Naive thymus-derived CD4-positive, alpha-beta T cell (primary cell): ENCODE data around the gene ITGAL. TPM values are rescaled to one million over a fixed set of nuclear protein-coding genes. Genes with fewer than 3 reads are reported as not detected.
A peak's percentile ranks its signal among the peaks of the same experiment; 100 is the strongest.
"Not testable (repeated sequence)": the region's sequence is repeated elsewhere in the genome, so short reads cannot be mapped to it uniquely, and the experiment has no call there.

Experiments used
- ATAC-seq: fragments of 150-1000 bp; cut with Tn5 transposase; 2 replicates; pipeline ENCODE4 v1.10.0; 2021; ENCODE audit warnings: mild to moderate bottlenecking, moderate library complexity
- CTCF ChIA-PET: fragments of 350-600 bp; sonication (Branson Sonifier 250); formaldehyde crosslinking; loops from one replicate; lab custom pipeline; 2021; ENCODE audit warnings: antibody characterized with exemption; lab: Charles Lee
- POLR2A ChIA-PET: fragments of 350-600 bp; sonication (Branson Sonifier 250); formaldehyde crosslinking; loops from one replicate; lab custom pipeline; 2021; ENCODE audit warnings: antibody characterized with exemption, inconsistent platforms; lab: Charles Lee
- DNase-seq, 9 donors: peaks; one replicate each; pipeline versions ENCODE4 v3.0.0 to v3.0.0-alpha.2; 2020 to 2022; ENCODE audit warnings: mixed read lengths in 1 of 9
- H3K27ac ChIP-seq: one replicate; pipeline ENCODE4 v1.7.0; 2013; ENCODE audit warnings: mild to moderate bottlenecking, low read depth, low read length, moderate library complexity
- H3K27me3 ChIP-seq, 2 donors: one replicate each; pipeline ENCODE4 v1.7.0; 2013; ENCODE audit warnings: low read length in 2 of 2, mild to moderate bottlenecking in 2 of 2, moderate library complexity in 2 of 2; ENCODE audit not compliant: control insufficient read depth in 2 of 2, insufficient read depth in 2 of 2
- H3K36me3 ChIP-seq, 3 experiments: 1 replicate in 2 of 3; 2 replicates in 1 of 3; pipeline ENCODE4 v1.7.0; 2013; ENCODE audit warnings: low read length in 3 of 3, mild to moderate bottlenecking in 3 of 3, moderate library complexity in 1 of 3; ENCODE audit not compliant: insufficient read depth in 3 of 3, control insufficient read depth in 2 of 3
- H3K4me1 ChIP-seq, 2 donors: one replicate each; pipeline ENCODE4 v1.7.0; 2013; ENCODE audit warnings: low read length in 2 of 2, mild to moderate bottlenecking in 2 of 2, moderate library complexity in 1 of 2; ENCODE audit not compliant: control insufficient read depth in 2 of 2, insufficient read depth in 2 of 2
- H3K4me3 ChIP-seq: 2 replicates; pipeline ENCODE4 v1.7.0; 2013; ENCODE audit warnings: mild to moderate bottlenecking, low read length
- H3K9me3 ChIP-seq, 3 experiments: 1 replicate in 2 of 3; 2 replicates in 1 of 3; pipeline ENCODE4 v1.7.0; 2013; ENCODE audit warnings: low read length in 3 of 3; ENCODE audit not compliant: control insufficient read depth in 2 of 3
- H3K27ac Mint-ChIP-seq, 9 donors: one replicate each; pipeline ENCODE4 v1.8.0; 2020 to 2022; ENCODE audit warnings: mixed read lengths in 9 of 9, mild to moderate bottlenecking in 8 of 9, moderate library complexity in 5 of 9, inconsistent platforms in 2 of 9
- H3K27me3 Mint-ChIP-seq, 5 donors: one replicate each; pipeline ENCODE4 v1.8.0; 2021 to 2022; ENCODE audit warnings: mixed read lengths in 5 of 5, mild to moderate bottlenecking in 1 of 5
- H3K36me3 Mint-ChIP-seq, 5 donors: one replicate each; pipeline ENCODE4 v1.8.0; 2020 to 2022; ENCODE audit warnings: mixed read lengths in 5 of 5, mild to moderate bottlenecking in 3 of 5, inconsistent platforms in 1 of 5
- H3K4me1 Mint-ChIP-seq, 7 donors: one replicate each; pipeline ENCODE4 v1.8.0; 2020 to 2022; ENCODE audit warnings: mixed read lengths in 7 of 7, mild to moderate bottlenecking in 3 of 7, inconsistent platforms in 1 of 7
- H3K4me3 Mint-ChIP-seq, 10 donors: one replicate each; pipeline ENCODE4 v1.8.0; 2020 to 2022; ENCODE audit warnings: mild to moderate bottlenecking in 10 of 10, mixed read lengths in 10 of 10, moderate library complexity in 6 of 10, inconsistent platforms in 2 of 10
- H3K9me3 Mint-ChIP-seq, 11 donors: one replicate each; pipeline ENCODE4 v1.8.0; 2020 to 2022; ENCODE audit warnings: mixed read lengths in 11 of 11, mild to moderate bottlenecking in 4 of 11, inconsistent platforms in 1 of 11, moderate library complexity in 1 of 11
- intact Hi-C, 2 donors: fragments of 100-400 bp; cut with micrococcal nuclease; formaldehyde crosslinking; loops; one replicate each; pipeline ENCODE4 v1.15.1; 2023
- polyA plus RNA-seq, 2 donors: library from polyadenylated mRNA; unstranded; fragments of 300-500 nt; fragmentation: Illumina TruSeq; gene quantifications; one replicate each; pipeline ENCODE4 v1.2.3, GENCODE V29; 2021
- total RNA-seq, 6 experiments: library from RNA in 5 of 6; stranded (reverse) in 5 of 6; gene quantifications; 1 replicate in 5 of 6; 2 replicates in 1 of 6; pipeline ENCODE4 v1.2.3 and lab custom pipeline; 2021 to 2026

The ITGAL gene
- total and polyA plus RNA-seq, 7 experiments from 2014 or later: 110 to 629 (median 411) TPM

DNA sequence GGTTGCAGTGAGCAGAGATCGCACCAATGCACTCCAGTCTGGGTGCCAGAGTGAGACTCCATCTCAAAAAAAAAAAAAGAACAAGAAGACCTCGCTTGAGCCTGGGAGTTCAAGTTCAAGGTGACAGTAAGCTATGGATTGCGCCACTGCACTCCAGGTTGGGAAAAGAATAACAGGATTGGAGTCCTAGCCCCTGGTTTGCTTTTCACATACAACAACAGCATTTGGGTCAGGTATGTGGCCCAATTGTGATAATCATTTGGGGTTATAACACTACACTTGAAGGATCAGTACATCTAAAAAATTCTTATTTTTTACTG, 23.5 kb upstream of the ITGAL start:
- intact Hi-C loops: loop anchor here (1.0 to 5.0 kb wide), 7 partner anchors 9 to 183 kb away; partner anchors contain the start of gene ITGAL (in 1 of the 2)
- no peak overlapping the region for H3K4me3 ChIP-seq
- H3K9me3 Mint-ChIP-seq: peaks cover 0 to 2% (median 0%) of the 10 kb centered on the region in 11 donors
- peaks cover 33 to 54% (median 48%) of the 10 kb centered on the region in 7 donors for H3K4me1 Mint-ChIP-seq
- DNase-seq (no peak), ATAC-seq (no peak)
- POLR2A ChIA-PET: interaction anchor here (0.6 to 20.1 kb wide), 12 partner anchors 12 to 86 kb away, joined by 3 to 374 read pairs (median 6); partner anchors contain the start of genes ITGAL and ZNF747
- CTCF ChIA-PET: interaction anchor here (0.6 to 2.6 kb wide), 22 partner anchors 8 to 248 kb away, joined by 3 to 13 read pairs (median 4); partner anchors contain the start of genes DCTPP1 and ITGAL
- peaks cover 0 to 5% (median 0%) of the 10 kb centered on the region in 3 experiments for H3K36me3 ChIP-seq
- no peaks in the 10 kb centered on the region for H3K9me3 ChIP-seq
- no peaks in the 10 kb centered on the region for H3K27me3 ChIP-seq
- H3K27me3 Mint-ChIP-seq: no peaks in the 10 kb centered on the region
- no peak overlapping the region for H3K4me3 Mint-ChIP-seq
- H3K36me3 Mint-ChIP-seq: peaks cover 0 to 13% (median 7%) of the 10 kb centered on the region in 5 donors
- H3K27ac ChIP-seq: no peak overlapping the region
- no peak overlapping the region for H3K27ac Mint-ChIP-seq
- peaks cover 32 to 36% of the 10 kb centered on the region in 2 donors for H3K4me1 ChIP-seq

DNA sequence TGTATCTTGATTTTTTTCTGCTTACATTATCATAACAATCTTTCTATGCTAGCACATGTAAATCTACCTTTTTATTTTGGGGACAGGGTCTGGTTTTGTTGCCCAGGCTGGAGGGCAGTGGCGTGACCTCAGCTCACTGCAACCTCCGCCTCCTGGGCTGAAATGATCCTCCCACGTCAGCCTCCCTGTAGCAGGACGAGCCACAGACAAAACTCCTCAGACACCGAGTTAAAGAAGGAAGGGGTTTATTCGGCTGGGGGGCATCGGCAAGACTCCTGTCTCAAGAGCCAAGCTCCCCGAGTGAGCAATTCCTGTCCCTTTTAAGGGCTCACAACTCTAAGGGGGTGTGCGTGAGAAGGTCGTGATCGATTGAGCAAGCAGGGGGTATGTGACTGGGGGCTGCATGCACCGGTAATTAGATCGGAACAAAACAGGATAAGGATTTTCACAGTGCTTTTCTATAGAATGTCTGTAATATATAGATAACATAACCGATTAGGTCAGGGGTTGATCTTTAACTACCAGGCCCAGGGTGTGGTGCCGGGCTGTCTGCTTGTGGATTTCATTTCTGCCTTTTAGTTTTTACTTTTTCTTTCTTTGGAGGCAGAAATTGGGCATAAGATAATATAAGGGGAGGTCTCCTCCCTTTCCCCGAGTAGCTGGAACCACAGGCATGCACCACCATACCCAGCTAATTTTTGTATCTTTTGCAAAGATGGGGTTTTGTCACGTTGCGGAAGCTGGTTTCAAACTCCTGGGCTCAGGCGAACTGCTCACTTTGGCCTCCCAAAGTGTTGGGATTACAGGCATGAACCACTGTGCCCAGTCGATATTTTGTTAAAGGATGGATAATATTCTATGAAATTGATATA, 19.6 kb upstream of the ITGAL start:
- Mint-ChIP-seq H3K4me1 (peaks cover 27 to 66% (median 50%) of the 10 kb centered on the region in 7 donors), H3K27ac (peak overlapping the region in 8 of 9 donors; percentile 14 to 82 (median 72)), H3K4me3 (peak overlapping the region in 8 of 10 donors; percentile 3 to 67 (median 50))
- H3K9me3 ChIP-seq, ATAC-seq, H3K36me3 ChIP-seq, H3K27me3 Mint-ChIP-seq, H3K36me3 Mint-ChIP-seq, H3K27ac ChIP-seq, DNase-seq, H3K4me3 ChIP-seq, intact Hi-C loops, H3K27me3 ChIP-seq, CTCF ChIA-PET, H3K9me3 Mint-ChIP-seq: not testable (repeated sequence)
- peaks cover 26 to 30% of the 10 kb centered on the region in 2 donors for H3K4me1 ChIP-seq
- POLR2A ChIA-PET: interaction anchor here (0.9 to 20.1 kb wide), 4 partner anchors 12 to 38 kb away, joined by 3 to 374 read pairs (median 8); partner anchors contain the start of gene ITGAL

DNA sequence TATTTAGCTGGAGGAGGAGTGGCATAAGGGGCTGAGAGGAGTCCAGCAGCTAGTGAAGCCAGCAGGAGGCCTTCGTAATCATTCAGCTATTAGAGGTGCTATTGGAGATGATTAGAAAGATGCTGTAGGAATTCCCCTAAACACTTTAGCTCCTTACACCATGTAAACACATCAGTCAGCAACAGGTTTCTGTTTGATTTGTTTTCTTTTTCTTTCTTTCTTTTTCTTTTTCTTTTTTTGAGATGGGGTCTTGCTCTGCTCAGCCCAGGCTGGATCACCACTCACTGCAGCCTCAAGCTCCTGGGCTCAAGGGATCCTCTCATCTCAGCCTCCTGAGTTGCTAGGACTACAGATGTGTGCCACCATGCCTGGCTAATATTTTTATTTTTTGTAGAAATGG, 16.2 kb upstream of the ITGAL start:
- DNase-seq: no peak
- peak overlapping the region in 4 of 9 donors; percentile 59 to 96 (median 83) for H3K27ac Mint-ChIP-seq
- no peak for ATAC-seq
- H3K4me1 Mint-ChIP-seq: peaks cover 35 to 71% (median 52%) of the 10 kb centered on the region in 7 donors
- ChIA-PET CTCF (interaction anchor here (0.6 to 3.6 kb wide), 5 partner anchors 15 to 80 kb away, joined by 3 to 17 read pairs (median 4); partner anchors contain the start of gene ZNF747), POLR2A (interaction anchor here (0.6 to 20.1 kb wide), 9 partner anchors 11 to 1539 kb away, joined by 3 to 374 read pairs (median 4); partner anchors contain the start of genes DCTPP1, ITGAL, SEPHS2 and ZNF688)
- H3K9me3 ChIP-seq: no peaks in the 10 kb centered on the region
- no peak overlapping the region for H3K4me3 ChIP-seq
- peak overlapping the region in 2 of 10 donors; percentile 27 to 46 for H3K4me3 Mint-ChIP-seq
- H3K36me3 Mint-ChIP-seq: peaks cover 0 to 4% (median 0%) of the 10 kb centered on the region in 5 donors
- H3K27ac ChIP-seq: no peak overlapping the region
- peaks cover 28 to 29% of the 10 kb centered on the region in 2 donors for H3K4me1 ChIP-seq
- intact Hi-C loops: no loop called here
- no peaks in the 10 kb centered on the region for H3K9me3 Mint-ChIP-seq
- peaks cover 0 to 2% (median 0%) of the 10 kb centered on the region in 5 donors for H3K27me3 Mint-ChIP-seq
- H3K36me3 ChIP-seq: no peaks in the 10 kb centered on the region
- no peaks in the 10 kb centered on the region for H3K27me3 ChIP-seq

DNA sequence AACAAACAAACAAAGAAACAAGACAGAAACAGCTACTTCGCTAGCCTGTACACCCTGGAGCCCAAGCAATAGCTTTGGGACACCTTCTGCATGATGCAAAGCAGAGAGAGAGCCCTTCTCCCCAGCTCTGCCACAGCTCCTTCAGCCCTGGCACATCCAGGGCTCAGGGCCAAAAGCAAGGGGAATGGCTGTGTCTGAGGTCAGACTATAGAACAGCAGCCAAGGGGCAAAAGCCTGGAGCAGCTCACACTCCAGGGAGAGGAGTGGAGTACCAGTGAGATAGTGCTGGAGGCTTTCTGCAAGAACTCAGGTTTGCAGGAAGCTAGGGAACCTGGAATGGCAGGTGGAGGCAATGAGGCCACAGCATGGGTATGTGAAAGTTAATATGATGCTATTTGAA, 15.3 kb upstream of the ITGAL start:
- ChIA-PET POLR2A (interaction anchor here (0.6 to 20.1 kb wide), 10 partner anchors 12 to 391 kb away, joined by 3 to 374 read pairs (median 4); partner anchors contain the start of genes ALDOA, DCTPP1, ITGAL and SEPHS2), CTCF (interaction anchor here (1.1 to 3.6 kb wide), 7 partner anchors 8 to 79 kb away, joined by 3 to 17 read pairs (median 4); partner anchors contain the start of genes DCTPP1 and ZNF747)
- Histone ChIP-seq H3K27ac (no peak overlapping the region), H3K4me1 (peaks cover 27% of the 10 kb centered on the region in 2 donors), H3K9me3 (no peaks in the 10 kb centered on the region), H3K36me3 (no peaks in the 10 kb centered on the region), H3K27me3 (no peaks in the 10 kb centered on the region), H3K4me3 (no peak overlapping the region)
- peak overlapping the region; percentile 62 to 96 (median 79) for H3K27ac Mint-ChIP-seq
- H3K36me3 Mint-ChIP-seq: peaks cover 0 to 8% (median 0%) of the 10 kb centered on the region in 5 donors
- H3K4me3 Mint-ChIP-seq: peak overlapping the region in 5 of 10 donors; percentile 7 to 61 (median 50)
- no peak for DNase-seq
- peaks cover 0 to 2% (median 0%) of the 10 kb centered on the region in 5 donors for H3K27me3 Mint-ChIP-seq
- ATAC-seq: no peak
- peaks cover 41 to 75% (median 51%) of the 10 kb centered on the region in 7 donors for H3K4me1 Mint-ChIP-seq
- H3K9me3 Mint-ChIP-seq: no peaks in the 10 kb centered on the region
- intact Hi-C loops: no loop called here

DNA sequence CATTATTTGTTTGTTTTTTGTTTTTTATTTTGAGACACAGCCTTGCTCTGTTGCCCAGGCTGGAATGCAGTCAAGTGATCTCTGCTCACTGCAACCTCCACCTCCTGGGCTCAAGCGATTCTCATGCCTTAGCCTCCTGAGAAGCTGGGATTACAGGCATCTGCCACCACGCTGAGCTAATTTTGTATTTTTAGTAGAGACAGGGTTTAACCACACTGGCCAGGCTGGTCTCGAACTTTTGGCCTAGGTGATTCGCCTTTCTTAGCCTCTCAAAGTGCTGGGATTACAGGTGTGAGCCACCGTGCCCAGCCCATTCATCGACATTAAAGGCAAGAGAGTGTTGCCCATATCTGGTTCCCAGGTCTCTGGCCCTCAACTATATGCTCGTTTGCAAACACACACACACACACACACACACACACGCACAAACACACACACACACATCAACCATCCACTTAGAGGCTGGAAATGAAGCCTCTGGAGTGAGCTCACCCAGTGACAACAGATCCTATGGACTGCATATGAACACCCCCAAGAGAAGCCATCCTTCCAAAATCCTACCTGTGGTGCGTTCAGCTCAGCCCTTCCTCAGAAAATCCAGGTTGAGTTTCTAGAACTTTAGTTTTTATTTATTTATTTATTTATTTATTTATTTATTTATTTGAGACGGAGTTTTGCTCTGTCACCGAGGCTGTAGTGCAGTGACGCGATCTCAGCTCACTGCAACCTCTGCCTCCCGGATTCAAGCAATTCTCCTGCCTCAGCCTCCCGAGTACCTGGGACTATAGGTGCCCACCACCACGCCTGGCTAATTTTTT, 14.6 kb upstream of the ITGAL start:
- Mint-ChIP-seq H3K9me3 (no peaks in the 10 kb centered on the region), H3K36me3 (peaks cover 0 to 8% (median 0%) of the 10 kb centered on the region in 5 donors), H3K27ac (peak overlapping the region; percentile 22 to 96 (median 85)), H3K27me3 (peaks cover 0 to 2% (median 0%) of the 10 kb centered on the region in 5 donors), H3K4me1 (peaks cover 35 to 71% (median 44%) of the 10 kb centered on the region in 7 donors), H3K4me3 (peak overlapping the region; percentile 42 to 81 (median 72))
- no peaks in the 10 kb centered on the region for H3K9me3 ChIP-seq
- no peak overlapping the region for H3K4me3 ChIP-seq
- no peak for DNase-seq
- no peak for ATAC-seq
- CTCF ChIA-PET: interaction anchor here (0.6 to 3.6 kb wide), 9 partner anchors 9 to 78 kb away, joined by 3 to 17 read pairs (median 4); partner anchors contain the start of gene DCTPP1
- no peaks in the 10 kb centered on the region for H3K27me3 ChIP-seq
- H3K27ac ChIP-seq: no peak overlapping the region
- POLR2A ChIA-PET: interaction anchor here (0.6 to 20.1 kb wide), 20 partner anchors 7 to 273 kb away, joined by 3 to 374 read pairs (median 3); partner anchors contain the start of genes DCTPP1, ITGAL and SEPHS2
- intact Hi-C loops: loop anchor here (1.0 to 2.0 kb wide), 5 partner anchors 8 to 28 kb away; partner anchors contain the start of genes ITGAL (in 2 of the 2), DCTPP1 (in 1 of the 2) and SEPHS2 (in 1 of the 2)
- no peaks in the 10 kb centered on the region for H3K36me3 ChIP-seq
- peaks cover 25% of the 10 kb centered on the region in 2 donors for H3K4me1 ChIP-seq
